HepG2 (cell line): Measurements from ENCODE around the gene LCAT. TPM values are rescaled to one million over a fixed set of nuclear protein-coding genes. Genes with fewer than 3 reads are reported as not detected.

Source experiments
- AKNA ChIP-seq: sonication (generic); formaldehyde crosslinking; IDR thresholded peaks from 2 replicates; pipeline ENCODE4 v1.4.0; 2020; ENCODE audit warnings: missing genetic modification reagents, borderline replicate concordance
- CBFB ChIP-seq: sonication (generic); formaldehyde crosslinking; IDR thresholded peaks from 2 replicates; pipeline ENCODE4 v1.4.0; 2020; ENCODE audit warnings: missing genetic modification reagents
- ELF3 ChIP-seq: IDR thresholded peaks from 2 replicates; pipeline ENCODE4 v1.6.1; 2016; ENCODE audit warnings: missing genetic modification reagents, missing compliant biosample characterization
- FOXP4 ChIP-seq: sonication (generic); formaldehyde crosslinking; IDR thresholded peaks from 2 replicates; pipeline ENCODE4 v1.4.0; 2020; ENCODE audit warnings: missing genetic modification reagents
- HBP1 ChIP-seq: IDR thresholded peaks from 2 replicates; pipeline ENCODE4 v1.6.1; 2016; ENCODE audit warnings: low read depth, control low read depth
- NFE2 ChIP-seq: sonication (generic); formaldehyde crosslinking; IDR thresholded peaks from 2 replicates; pipeline ENCODE4 v1.4.0; 2020; ENCODE audit warnings: missing genetic modification reagents
- ZBTB3 ChIP-seq: sonication (generic); formaldehyde crosslinking; IDR thresholded peaks from 2 replicates; pipeline ENCODE4 v1.4.0; 2020; ENCODE audit warnings: low read depth, mild to moderate bottlenecking, moderate library complexity, missing genetic modification reagents, borderline replicate concordance
- ZNF468 ChIP-seq: sonication (generic); formaldehyde crosslinking; IDR thresholded peaks from 2 replicates; pipeline ENCODE4 v1.8.0; 2022; ENCODE audit warnings: mild to moderate bottlenecking, moderate library complexity, missing genetic modification reagents
- ZNF510 ChIP-seq: sonication (generic); formaldehyde crosslinking; IDR thresholded peaks from 2 replicates; pipeline ENCODE4 v1.4.0; 2020; ENCODE audit warnings: low read depth, mild to moderate bottlenecking, missing genetic modification reagents
- ZSCAN20 ChIP-seq: sonication (generic); formaldehyde crosslinking; IDR thresholded peaks from 2 replicates; pipeline ENCODE4 v1.4.0; 2020; ENCODE audit warnings: missing genetic modification reagents, mild to moderate bottlenecking, borderline replicate concordance
- polyA plus RNA-seq, 8 experiments: library from polyadenylated mRNA; depleted of rRNA in 3 of 8; stranded (reverse) in 7 of 8; unstranded in 1 of 8; fragments of >200 nt; fragmentation: Illumina TruSeq in 4 of 8; extraction: Trizol in 4 of 8; gene quantifications; 2 replicates each; pipeline versions ENCODE4 v1.2.1 to v1.2.3, GENCODE V29; 2011 to 2016; ENCODE audit warnings: low read depth in 4 of 8, missing spikeins in 1 of 8, mixed read lengths in 1 of 8; ENCODE audit not compliant: insufficient read depth in 1 of 8
- total RNA-seq, 5 experiments: library from RNA; depleted of rRNA; stranded (reverse); fragments of >200 nt; fragmentation: Illumina TruSeq; extraction: Trizol; gene quantifications; 2 replicates each; pipeline ENCODE4 v1.2.3, GENCODE V29; 2016; ENCODE audit warnings: low read depth in 1 of 5
- TF ChIP-seq, protein P1 (sequence below): sonication (generic); formaldehyde crosslinking; IDR thresholded peaks from 2 replicates; pipeline ENCODE4 v1.4.0; 2020; ENCODE audit warnings: missing genetic modification reagents
- TF ChIP-seq, protein P2 (sequence below): sonication (generic); formaldehyde crosslinking; IDR thresholded peaks from 2 replicates; pipeline ENCODE4 v1.8.1; 2023; ENCODE audit warnings: missing genetic modification reagents, mild to moderate bottlenecking, borderline replicate concordance
- TF ChIP-seq, protein P3 (sequence below): sonication (generic); formaldehyde crosslinking; IDR thresholded peaks from 2 replicates; pipeline ENCODE4 v1.5.1; 2020; ENCODE audit warnings: missing genetic modification reagents, mild to moderate bottlenecking, borderline replicate concordance

LCAT gene
- total and polyA plus RNA-seq, 2 of the 13 experiments (the other 11 are each of a cell fraction or from before 2014, with no cell fraction given), result 36.1 to 38.9 TPM

GRCh38 chr16:67942200-67942509, 1.8 kb downstream of the LCAT start (continued):
- TF ChIP-seq, protein P1, sequence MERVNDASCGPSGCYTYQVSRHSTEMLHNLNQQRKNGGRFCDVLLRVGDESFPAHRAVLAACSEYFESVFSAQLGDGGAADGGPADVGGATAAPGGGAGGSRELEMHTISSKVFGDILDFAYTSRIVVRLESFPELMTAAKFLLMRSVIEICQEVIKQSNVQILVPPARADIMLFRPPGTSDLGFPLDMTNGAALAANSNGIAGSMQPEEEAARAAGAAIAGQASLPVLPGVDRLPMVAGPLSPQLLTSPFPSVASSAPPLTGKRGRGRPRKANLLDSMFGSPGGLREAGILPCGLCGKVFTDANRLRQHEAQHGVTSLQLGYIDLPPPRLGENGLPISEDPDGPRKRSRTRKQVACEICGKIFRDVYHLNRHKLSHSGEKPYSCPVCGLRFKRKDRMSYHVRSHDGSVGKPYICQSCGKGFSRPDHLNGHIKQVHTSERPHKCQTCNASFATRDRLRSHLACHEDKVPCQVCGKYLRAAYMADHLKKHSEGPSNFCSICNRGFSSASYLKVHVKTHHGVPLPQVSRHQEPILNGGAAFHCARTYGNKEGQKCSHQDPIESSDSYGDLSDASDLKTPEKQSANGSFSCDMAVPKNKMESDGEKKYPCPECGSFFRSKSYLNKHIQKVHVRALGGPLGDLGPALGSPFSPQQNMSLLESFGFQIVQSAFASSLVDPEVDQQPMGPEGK, result peak; percentile 67
- TF ChIP-seq CBFB, result no peak
- no peak for TF ChIP-seq AKNA (CRISPR knock-in tag)
- TF ChIP-seq ZBTB3 (CRISPR knock-in tag), result no peak
- TF ChIP-seq ELF3 (CRISPR knock-in tag), result no peak
- TF ChIP-seq, protein P2, sequence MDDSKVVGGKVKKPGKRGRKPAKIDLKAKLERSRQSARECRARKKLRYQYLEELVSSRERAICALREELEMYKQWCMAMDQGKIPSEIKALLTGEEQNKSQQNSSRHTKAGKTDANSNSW (CRISPR knock-in tag), result no peak
- no peak for TF ChIP-seq HBP1 (CRISPR knock-in tag)
- no peak for TF ChIP-seq ZSCAN20
- TF ChIP-seq, protein P3, sequence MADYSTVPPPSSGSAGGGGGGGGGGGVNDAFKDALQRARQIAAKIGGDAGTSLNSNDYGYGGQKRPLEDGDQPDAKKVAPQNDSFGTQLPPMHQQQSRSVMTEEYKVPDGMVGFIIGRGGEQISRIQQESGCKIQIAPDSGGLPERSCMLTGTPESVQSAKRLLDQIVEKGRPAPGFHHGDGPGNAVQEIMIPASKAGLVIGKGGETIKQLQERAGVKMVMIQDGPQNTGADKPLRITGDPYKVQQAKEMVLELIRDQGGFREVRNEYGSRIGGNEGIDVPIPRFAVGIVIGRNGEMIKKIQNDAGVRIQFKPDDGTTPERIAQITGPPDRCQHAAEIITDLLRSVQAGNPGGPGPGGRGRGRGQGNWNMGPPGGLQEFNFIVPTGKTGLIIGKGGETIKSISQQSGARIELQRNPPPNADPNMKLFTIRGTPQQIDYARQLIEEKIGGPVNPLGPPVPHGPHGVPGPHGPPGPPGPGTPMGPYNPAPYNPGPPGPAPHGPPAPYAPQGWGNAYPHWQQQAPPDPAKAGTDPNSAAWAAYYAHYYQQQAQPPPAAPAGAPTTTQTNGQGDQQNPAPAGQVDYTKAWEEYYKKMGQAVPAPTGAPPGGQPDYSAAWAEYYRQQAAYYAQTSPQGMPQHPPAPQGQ, result no peak
- TF ChIP-seq NFE2 (CRISPR knock-in tag), result no peak
- TF ChIP-seq FOXP4 (CRISPR knock-in tag), result no peak
- TF ChIP-seq ZNF468 (CRISPR knock-in tag), result no peak
- no peak for TF ChIP-seq ZNF510 (CRISPR knock-in tag)
